Left ventricle myocardium inferior (tissue), 1 donor: ENCODE results near the gene TSR3. TPM values are rescaled to one million over a fixed set of nuclear protein-coding genes. Genes with fewer than 3 reads are reported as not detected.

Experiments used
- DNase-seq: peaks from one replicate; pipeline ENCODE4 v3.0.0-alpha.2; 2020
- H3K27ac ChIP-seq: fragments of 200-600 bp; replicated peaks from 2 replicates; pipeline ENCODE4 v1.8.0; 2021
- H3K27me3 ChIP-seq: fragments of 200-600 bp; 2 replicates; pipeline ENCODE4 v1.8.0; 2021; ENCODE audit warnings: low read depth
- H3K36me3 ChIP-seq: fragments of 200-600 bp; 2 replicates; pipeline ENCODE4 v1.8.0; 2021
- H3K4me1 ChIP-seq: fragments of 200-600 bp; 2 replicates; pipeline ENCODE4 v1.8.0; 2021
- H3K4me3 ChIP-seq: fragments of 200-600 bp; 2 replicates; pipeline ENCODE4 v1.8.0; 2021; ENCODE audit warnings: mild to moderate bottlenecking, moderate library complexity
- H3K9me3 ChIP-seq: fragments of 200-600 bp; replicated peaks from 2 replicates; pipeline ENCODE4 v1.8.0; 2021
- CTCF ChIP-seq: fragments of 200-600 bp; IDR thresholded peaks from 2 replicates; pipeline ENCODE4 v1.8.0; 2021; ENCODE audit warnings: antibody characterized with exemption, mild to moderate bottlenecking, borderline replicate concordance
- intact Hi-C: fragments of 100-400 bp; cut with micrococcal nuclease; formaldehyde crosslinking; loops from one replicate; pipeline ENCODE4 v1.11.0; 2022
- total RNA-seq: library from RNA; stranded (reverse); fragmentation: NEBNext Ultra II Directional; extraction: Animal tissue kit (Norgen Biotek cat#: 25700); gene quantifications from one replicate; pipeline ENCODE4 v1.2.1, GENCODE V29; 2021
- donor health status: DM: no; HTN: yes; CAD: no; lungs with severe emphysema.

The TSR3 gene
- total RNA-seq, 1 donor from 2014 or later: 54.9 TPM

- Histone ChIP-seq H3K4me1 (no peaks in the 10 kb centered on the region), H3K9me3 (no peaks in the 10 kb centered on the region), H3K4me3 (no peak overlapping the region), H3K27me3 (no peaks in the 10 kb centered on the region), H3K36me3 (peaks cover 79% of the 10 kb centered on the region), H3K27ac (no peak overlapping the region)
- DNase-seq: no peak
- intact Hi-C loops: no loop called here
- TF ChIP-seq CTCF: no peak
These were observed 43.9 kb upstream of the TSR3 start for GRCh38 chr16:1395444-1396031.

DNA sequence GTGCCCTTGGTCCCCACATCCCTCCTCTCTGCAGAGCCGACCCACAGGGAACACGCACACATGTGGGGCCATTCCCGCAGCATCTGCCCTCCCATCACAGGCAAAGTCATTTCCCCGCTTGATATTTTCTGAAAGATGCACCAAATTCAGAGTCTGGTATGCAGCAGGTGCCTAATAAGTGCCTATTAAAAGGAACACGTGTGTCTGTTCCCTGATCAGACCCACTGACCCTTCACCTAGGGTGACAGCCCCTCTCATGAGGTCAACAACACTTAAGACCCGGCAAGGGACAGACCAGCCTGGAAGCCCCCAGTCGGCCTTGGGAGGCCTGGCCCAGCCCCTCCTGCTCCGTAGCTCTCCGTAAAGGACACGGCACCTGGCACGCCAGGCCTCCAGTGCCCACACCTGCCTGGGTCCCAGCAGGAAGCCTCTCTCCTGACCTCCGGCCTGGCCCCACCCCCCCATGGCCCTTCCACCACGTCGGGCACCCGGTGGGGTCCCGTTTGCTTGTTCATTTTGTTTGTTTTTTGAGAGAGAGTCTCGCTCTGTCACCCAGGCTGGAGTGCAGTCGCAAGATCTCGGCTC lies 42.8 kb upstream of the TSR3 start:
- H3K36me3 ChIP-seq: peaks cover 85% of the 10 kb centered on the region
- no peak for DNase-seq
- H3K4me3 ChIP-seq: no peak overlapping the region
- intact Hi-C loops: no loop called here
- no peak overlapping the region for H3K27ac ChIP-seq
- no peak for TF ChIP-seq CTCF
- no peaks in the 10 kb centered on the region for H3K4me1 ChIP-seq
- no peaks in the 10 kb centered on the region for H3K27me3 ChIP-seq
- no peaks in the 10 kb centered on the region for H3K9me3 ChIP-seq

DNA sequence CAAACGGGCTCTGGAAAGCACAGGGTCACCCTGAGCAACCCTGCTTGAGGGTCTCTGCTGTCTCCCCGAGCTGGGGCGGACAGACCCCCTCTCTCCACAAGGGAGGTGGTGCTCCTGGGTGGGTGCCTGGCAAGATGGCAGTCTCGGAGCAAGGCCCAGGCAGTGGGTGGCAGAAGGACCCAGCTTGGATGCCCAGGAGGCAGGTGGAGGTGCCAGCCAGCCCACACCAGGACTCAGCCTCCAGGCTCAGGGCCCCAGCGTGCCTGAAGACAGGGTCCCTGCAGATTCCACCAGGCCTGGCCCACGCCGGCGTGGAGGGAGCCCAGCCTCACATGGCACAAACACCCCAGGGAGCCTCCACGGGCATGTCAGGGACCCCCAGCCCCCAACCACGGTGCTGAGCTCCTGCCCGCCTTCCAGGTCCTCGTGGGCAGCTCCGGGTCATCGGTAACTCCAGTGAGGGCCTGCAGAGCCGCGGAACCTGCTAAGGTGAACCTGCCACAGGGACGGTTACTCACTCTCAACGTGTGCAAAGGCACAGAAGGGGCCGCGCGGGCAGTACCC lies 42.0 kb upstream of the TSR3 start:
- H3K36me3 ChIP-seq: peaks cover 85% of the 10 kb centered on the region
- H3K27ac ChIP-seq: no peak overlapping the region
- H3K27me3 ChIP-seq: no peaks in the 10 kb centered on the region
- no peak overlapping the region for H3K4me3 ChIP-seq
- DNase-seq: no peak
- TF ChIP-seq CTCF: no peak
- intact Hi-C loops: no loop called here
- H3K9me3 ChIP-seq: no peaks in the 10 kb centered on the region
- H3K4me1 ChIP-seq: no peaks in the 10 kb centered on the region

DNA sequence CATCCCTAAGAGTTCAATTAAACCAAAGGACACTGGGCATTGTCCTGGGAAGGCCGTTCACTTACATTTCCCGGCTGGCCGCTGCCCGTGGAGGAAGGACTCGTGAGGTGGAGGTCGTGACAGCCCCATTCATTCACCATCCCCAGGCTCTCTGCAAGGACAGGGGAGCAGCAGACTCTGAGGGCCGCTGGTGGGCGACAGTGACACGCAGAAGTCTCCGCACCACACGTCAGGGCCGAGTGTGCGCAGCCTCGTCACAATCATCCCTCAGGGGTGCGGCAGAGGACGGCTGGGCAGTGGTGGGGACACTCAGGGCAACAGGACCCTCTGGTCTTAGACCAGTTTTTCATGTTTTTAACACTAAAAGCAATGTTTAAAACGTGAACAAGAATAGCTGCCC lies 41.1 kb upstream of the TSR3 start:
- intact Hi-C loops: no loop called here
- H3K4me3 ChIP-seq: no peak overlapping the region
- H3K27ac ChIP-seq: no peak overlapping the region
- H3K4me1 ChIP-seq: no peaks in the 10 kb centered on the region
- peaks cover 85% of the 10 kb centered on the region for H3K36me3 ChIP-seq
- no peak for TF ChIP-seq CTCF
- DNase-seq: no peak
- no peaks in the 10 kb centered on the region for H3K9me3 ChIP-seq
- no peaks in the 10 kb centered on the region for H3K27me3 ChIP-seq

- H3K4me3 ChIP-seq: no peak overlapping the region
- no peaks in the 10 kb centered on the region for H3K4me1 ChIP-seq
- intact Hi-C loops: no loop called here
- H3K27ac ChIP-seq: no peak overlapping the region
- no peak for DNase-seq
- no peak for TF ChIP-seq CTCF
- H3K36me3 ChIP-seq: peaks cover 75% of the 10 kb centered on the region
- H3K27me3 ChIP-seq: no peaks in the 10 kb centered on the region
- no peaks in the 10 kb centered on the region for H3K9me3 ChIP-seq
These were observed 38.6 kb upstream of the TSR3 start for GRCh38 chr16:1390239-1390779.
